KMS-11 (cell line): ENCODE measurements around the gene ZBTB40.

ENCODE experiments used
- H2AFZ ChIP-seq: fragments of 200-600 bp; sonication (generic); 2 replicates; pipeline ENCODE4 v1.6.1; 2016; ENCODE audit warnings: antibody characterized with exemption, mixed run types, low read depth
- H3K27ac ChIP-seq: fragments of 200-600 bp; sonication (generic); 2 replicates; pipeline ENCODE4 v1.6.1; 2016; ENCODE audit warnings: mild to moderate bottlenecking, mixed run types
- H3K27me3 ChIP-seq: fragments of 200-600 bp; sonication (generic); 2 replicates; pipeline ENCODE4 v1.6.1; 2017; ENCODE audit warnings: mild to moderate bottlenecking, low read depth, mixed run types, moderate library complexity; ENCODE audit not compliant: insufficient read depth
- H3K36me3 ChIP-seq: fragments of 200-600 bp; sonication (generic); 2 replicates; pipeline ENCODE4 v1.6.1; 2017; ENCODE audit warnings: mild to moderate bottlenecking, mixed run types; ENCODE audit not compliant: insufficient read depth
- H3K4me1 ChIP-seq: fragments of 200-600 bp; sonication (generic); 2 replicates; pipeline ENCODE4 v1.6.1; 2016; ENCODE audit warnings: mild to moderate bottlenecking, low read depth, mixed run types; ENCODE audit not compliant: poor library complexity, severe bottlenecking
- H3K4me2 ChIP-seq: fragments of 200-600 bp; sonication (generic); 2 replicates; pipeline ENCODE4 v1.7.0; 2016; ENCODE audit warnings: mild to moderate bottlenecking, mixed run types
- H3K4me3 ChIP-seq: fragments of 200-600 bp; sonication (generic); IDR thresholded peaks from 2 replicates; pipeline ENCODE4 v1.6.1; 2017; ENCODE audit warnings: low read depth, low read length, mixed read lengths; ENCODE audit not compliant: insufficient read depth
- H3K79me2 ChIP-seq: fragments of 200-600 bp; sonication (generic); 2 replicates; pipeline ENCODE4 v1.6.1; 2016; ENCODE audit warnings: low read depth, mixed run types; ENCODE audit not compliant: insufficient read depth
- H3K9ac ChIP-seq: fragments of 200-600 bp; sonication (generic); 2 replicates; pipeline ENCODE4 v1.6.1; 2016; ENCODE audit warnings: mild to moderate bottlenecking, mixed run types
- H4K20me1 ChIP-seq: fragments of 200-600 bp; sonication (generic); 2 replicates; pipeline ENCODE4 v1.6.1; 2016; ENCODE audit warnings: mild to moderate bottlenecking, mixed run types; ENCODE audit not compliant: insufficient read depth
- TF ChIP-seq, protein P1 (sequence below): fragments of 200-600 bp; sonication (generic); conservative IDR thresholded peaks from 2 replicates; pipeline ENCODE4 v1.6.1; 2017; ENCODE audit warnings: low read depth, mild to moderate bottlenecking, antibody characterized with exemption, low read length, moderate library complexity, mixed read lengths

The ZBTB40 gene

DNA sequence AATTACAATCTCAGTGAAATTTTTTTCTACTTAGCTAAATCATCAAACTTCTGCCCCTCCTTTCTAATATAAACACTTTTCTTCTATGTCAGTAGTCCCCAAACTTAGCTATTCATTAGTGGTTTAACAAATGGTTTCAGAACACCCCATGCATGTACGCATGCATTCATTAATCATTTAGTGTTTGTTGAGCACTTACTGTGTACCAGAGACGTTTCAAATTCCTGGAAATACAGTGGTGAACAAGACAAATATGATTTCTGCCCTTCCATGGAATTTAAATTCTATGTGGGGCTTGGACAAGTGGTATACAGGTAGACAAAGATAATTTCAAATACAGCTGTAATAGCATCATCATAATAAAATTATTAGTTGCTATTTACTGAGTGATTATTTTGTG is 1.5 kb downstream of the ZBTB40 start:
- no peak overlapping the region for H3K4me3 ChIP-seq
- TF ChIP-seq, protein P1, sequence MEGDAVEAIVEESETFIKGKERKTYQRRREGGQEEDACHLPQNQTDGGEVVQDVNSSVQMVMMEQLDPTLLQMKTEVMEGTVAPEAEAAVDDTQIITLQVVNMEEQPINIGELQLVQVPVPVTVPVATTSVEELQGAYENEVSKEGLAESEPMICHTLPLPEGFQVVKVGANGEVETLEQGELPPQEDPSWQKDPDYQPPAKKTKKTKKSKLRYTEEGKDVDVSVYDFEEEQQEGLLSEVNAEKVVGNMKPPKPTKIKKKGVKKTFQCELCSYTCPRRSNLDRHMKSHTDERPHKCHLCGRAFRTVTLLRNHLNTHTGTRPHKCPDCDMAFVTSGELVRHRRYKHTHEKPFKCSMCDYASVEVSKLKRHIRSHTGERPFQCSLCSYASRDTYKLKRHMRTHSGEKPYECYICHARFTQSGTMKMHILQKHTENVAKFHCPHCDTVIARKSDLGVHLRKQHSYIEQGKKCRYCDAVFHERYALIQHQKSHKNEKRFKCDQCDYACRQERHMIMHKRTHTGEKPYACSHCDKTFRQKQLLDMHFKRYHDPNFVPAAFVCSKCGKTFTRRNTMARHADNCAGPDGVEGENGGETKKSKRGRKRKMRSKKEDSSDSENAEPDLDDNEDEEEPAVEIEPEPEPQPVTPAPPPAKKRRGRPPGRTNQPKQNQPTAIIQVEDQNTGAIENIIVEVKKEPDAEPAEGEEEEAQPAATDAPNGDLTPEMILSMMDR: no peak
- H3K27ac ChIP-seq: no peak overlapping the region
- H3K4me2 ChIP-seq: peak overlapping the region; percentile 87; the same call in 1 of the 2 replicates
- H3K9ac ChIP-seq: no peak overlapping the region
- no peaks in the 10 kb centered on the region for H3K27me3 ChIP-seq
- H4K20me1 ChIP-seq: no peaks in the 10 kb centered on the region
- H3K36me3 ChIP-seq: no peaks in the 10 kb centered on the region
- H3K4me1 ChIP-seq: no peaks in the 10 kb centered on the region
- H3K79me2 ChIP-seq: peaks cover 5% of the 10 kb centered on the region; the same call in 1 of the 2 replicates
- H2AFZ ChIP-seq: no peak overlapping the region

DNA sequence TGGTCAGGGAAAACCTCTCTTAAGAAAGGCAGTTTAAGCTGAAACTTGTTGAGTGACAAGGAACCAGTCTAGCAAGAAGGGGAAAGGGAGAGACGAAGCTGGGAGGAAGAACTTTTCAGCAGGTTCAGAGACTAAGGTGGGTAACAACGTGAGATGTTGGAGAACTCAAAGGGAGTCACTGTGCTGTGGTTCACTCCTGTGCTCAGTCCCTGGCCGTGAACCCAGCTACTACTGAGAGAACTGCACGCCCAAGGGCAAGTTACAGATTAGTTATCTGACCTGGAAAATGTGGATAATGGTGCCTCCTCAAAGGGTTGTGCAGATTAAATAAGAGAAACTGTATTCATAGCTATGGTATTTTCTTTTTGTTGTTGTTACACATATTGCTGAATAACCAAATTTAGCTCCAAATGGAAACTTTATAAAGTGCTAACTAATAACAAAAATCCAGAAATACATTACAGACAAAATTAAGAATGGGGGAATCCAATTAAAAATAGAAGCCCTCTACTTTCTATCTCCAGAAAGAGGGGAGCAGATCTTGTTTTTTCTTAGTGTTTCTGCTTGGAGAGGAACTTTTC is 2.9 kb downstream of the ZBTB40 start:
- Histone ChIP-seq H3K9ac (no peak overlapping the region), H2AFZ (no peak overlapping the region), H4K20me1 (no peaks in the 10 kb centered on the region), H3K4me1 (no peaks in the 10 kb centered on the region), H3K4me2 (no peak overlapping the region), H3K4me3 (no peak overlapping the region), H3K36me3 (no peaks in the 10 kb centered on the region), H3K27ac (no peak overlapping the region), H3K27me3 (no peaks in the 10 kb centered on the region), H3K79me2 (peaks cover 5% of the 10 kb centered on the region; the same call in 1 of the 2 replicates)
- TF ChIP-seq, protein P1: no peak

DNA sequence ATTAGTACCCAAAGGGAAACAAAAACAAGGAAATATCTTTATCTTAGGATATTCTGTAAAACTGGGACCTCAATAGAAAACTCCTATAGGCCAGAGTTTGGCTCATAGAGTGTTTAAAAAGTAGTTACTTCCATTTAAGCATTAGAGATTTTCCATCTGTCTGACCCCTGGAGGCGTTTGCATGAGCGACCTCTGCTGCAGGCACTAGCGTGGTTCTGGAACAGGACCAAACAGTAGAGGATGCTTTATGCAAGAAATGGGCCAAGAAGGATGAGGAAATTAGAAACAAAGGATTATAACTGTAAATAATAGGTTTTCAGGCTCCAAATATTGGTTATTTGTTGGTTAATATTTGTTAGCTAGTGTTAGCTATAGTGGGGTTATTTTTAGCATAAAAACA is 5.7 kb downstream of the ZBTB40 start:
- no peaks in the 10 kb centered on the region for H3K4me1 ChIP-seq
- H3K9ac ChIP-seq: no peak overlapping the region
- TF ChIP-seq, protein P1: no peak
- no peak overlapping the region for H3K4me3 ChIP-seq
- H3K36me3 ChIP-seq: no peaks in the 10 kb centered on the region
- no peaks in the 10 kb centered on the region for H4K20me1 ChIP-seq
- no peak overlapping the region for H3K4me2 ChIP-seq
- H3K79me2 ChIP-seq: peaks cover 5% of the 10 kb centered on the region; the same call in 1 of the 2 replicates
- no peaks in the 10 kb centered on the region for H3K27me3 ChIP-seq
- H2AFZ ChIP-seq: no peak overlapping the region
- no peak overlapping the region for H3K27ac ChIP-seq

- no peak overlapping the region for H3K4me3 ChIP-seq
- peaks cover 5% of the 10 kb centered on the region; the same call in 1 of the 2 replicates for H3K79me2 ChIP-seq
- H3K9ac ChIP-seq: no peak overlapping the region
- no peaks in the 10 kb centered on the region for H3K36me3 ChIP-seq
- TF ChIP-seq, protein P1: no peak
- H3K4me2 ChIP-seq: no peak overlapping the region
- H3K27me3 ChIP-seq: no peaks in the 10 kb centered on the region
- H3K4me1 ChIP-seq: no peaks in the 10 kb centered on the region
- no peaks in the 10 kb centered on the region for H4K20me1 ChIP-seq
- H2AFZ ChIP-seq: no peak overlapping the region
- H3K27ac ChIP-seq: no peak overlapping the region
Observed at GRCh38 chr1:22457836-22458235, 6.2 kb downstream of the ZBTB40 start.
